PC-3 (cell line): ENCODE data around the gene RMND1. TPM values are rescaled to one million over a fixed set of nuclear protein-coding genes. Genes with fewer than 3 reads are reported as not detected.

Experiments
- ATAC-seq: fragments of 200-7000 bp; cut with Tn5 transposase; 2 replicates; pipeline ENCODE4 v1.9.1; 2020; ENCODE audit warnings: mild to moderate bottlenecking, moderate library complexity
- BruUV-seq: library from RNA; stranded (reverse); fragments of 400-500 nt; replicated peaks from 2 replicates; lab custom pipeline; 2021; lab: Mats Ljungman, UMichigan
- CTCF ChIA-PET: fragments of 300-600 bp; sonication (Branson Sonifier 250); formaldehyde crosslinking; loops from one replicate; lab custom pipeline; 2022; ENCODE audit warnings: antibody characterized with exemption; lab: Charles Lee
- POLR2A ChIA-PET: fragments of 300-600 bp; sonication (Branson Sonifier 250); formaldehyde crosslinking; loops from one replicate; lab custom pipeline; 2022; ENCODE audit warnings: antibody characterized with exemption; ENCODE audit not compliant: unreplicated experiment; lab: Charles Lee
- DNase-seq: peaks from one replicate; pipeline ENCODE4 v3.0.0-alpha.2; 2015
- H2AFZ ChIP-seq: fragments of 300-600 bp; sonication (generic); 2 replicates; pipeline ENCODE4 v1.6.0; 2016; ENCODE audit warnings: antibody characterized with exemption, low read length
- H3F3A ChIP-seq: fragments of 300-600 bp; sonication (generic); one replicate; pipeline ENCODE4 v1.6.0; 2017; ENCODE audit warnings: antibody characterized with exemption, low read length, control low read depth, mild to moderate bottlenecking; ENCODE audit not compliant: unreplicated experiment
- H3K27ac ChIP-seq: fragments of 300-600 bp; sonication (generic); 2 replicates; pipeline ENCODE4 v1.5.1; 2016; ENCODE audit warnings: mild to moderate bottlenecking, low read length
- H3K27me3 ChIP-seq: fragments of 300-600 bp; sonication (generic); 2 replicates; pipeline ENCODE4 v1.6.1; 2016; ENCODE audit warnings: low read length, mixed read lengths
- H3K36me3 ChIP-seq: fragments of 300-600 bp; sonication (generic); 2 replicates; pipeline ENCODE4 v1.6.1; 2016; ENCODE audit warnings: low read depth, mixed run types, low read length, mixed read lengths
- H3K4me1 ChIP-seq: fragments of 300-600 bp; sonication (generic); 2 replicates; pipeline ENCODE4 v1.5.1; 2016; ENCODE audit warnings: low read length; ENCODE audit not compliant: insufficient read depth
- H3K4me2 ChIP-seq: fragments of 300-600 bp; sonication (generic); 2 replicates; pipeline ENCODE4 v1.6.0; 2016; ENCODE audit warnings: low read length
- H3K4me3 ChIP-seq: fragments of 300-600 bp; sonication (generic); 2 replicates; pipeline ENCODE4 v1.5.1; 2016; ENCODE audit warnings: mild to moderate bottlenecking, low read length, mixed read lengths
- H3K79me2 ChIP-seq: fragments of 300-600 bp; sonication (generic); 2 replicates; pipeline ENCODE4 v1.6.1; 2017; ENCODE audit warnings: low read length, mixed read lengths
- H3K9ac ChIP-seq: fragments of 300-600 bp; sonication (generic); 2 replicates; pipeline ENCODE4 v1.6.0; 2016; ENCODE audit warnings: mild to moderate bottlenecking, low read length
- H3K9me2 ChIP-seq: fragments of 300-600 bp; sonication (generic); replicated peaks from 2 replicates; pipeline ENCODE4 v1.6.1; 2016; ENCODE audit warnings: mixed run types, low read length, mixed read lengths
- H3K9me3 ChIP-seq: fragments of 300-600 bp; sonication (generic); 2 replicates; pipeline ENCODE4 v1.6.1; 2016; ENCODE audit warnings: low read length, mixed read lengths
- H4K20me1 ChIP-seq: fragments of 300-600 bp; sonication (generic); 2 replicates; pipeline ENCODE4 v1.6.1; 2016; ENCODE audit warnings: low read length, mixed read lengths
- EZH2 ChIP-seq: fragments of 300-600 bp; sonication (generic); IDR thresholded peaks from one replicate; pipeline ENCODE4 v1.6.1; 2017; ENCODE audit warnings: antibody characterized with exemption, mild to moderate bottlenecking, low read length; ENCODE audit not compliant: unreplicated experiment
- EZH2phosphoT487 ChIP-seq: fragments of 300-600 bp; sonication (generic); IDR thresholded peaks from 2 replicates; pipeline ENCODE4 v1.6.1; 2018; ENCODE audit warnings: mild to moderate bottlenecking, antibody characterized with exemption, low read length, borderline replicate concordance
- intact Hi-C: fragments of 100-400 bp; cut with micrococcal nuclease; formaldehyde crosslinking; loops from 2 replicates; pipeline ENCODE4 v1.9.0; 2023
- total RNA-seq: library from RNA; depleted of rRNA; stranded (reverse); fragments of >200 nt; gene quantifications from 2 replicates; pipeline ENCODE4 v1.2.3, GENCODE V29; 2014
- TF ChIP-seq, protein P1 (sequence below): fragments of 300-600 bp; sonication (generic); conservative IDR thresholded peaks from 2 replicates; pipeline ENCODE4 v1.5.1; 2017; ENCODE audit warnings: antibody characterized with exemption, low read depth, mild to moderate bottlenecking, low read length

The RMND1 gene
- total RNA-seq, 1 experiment from 2014 or later, result 20.8 TPM

DNA sequence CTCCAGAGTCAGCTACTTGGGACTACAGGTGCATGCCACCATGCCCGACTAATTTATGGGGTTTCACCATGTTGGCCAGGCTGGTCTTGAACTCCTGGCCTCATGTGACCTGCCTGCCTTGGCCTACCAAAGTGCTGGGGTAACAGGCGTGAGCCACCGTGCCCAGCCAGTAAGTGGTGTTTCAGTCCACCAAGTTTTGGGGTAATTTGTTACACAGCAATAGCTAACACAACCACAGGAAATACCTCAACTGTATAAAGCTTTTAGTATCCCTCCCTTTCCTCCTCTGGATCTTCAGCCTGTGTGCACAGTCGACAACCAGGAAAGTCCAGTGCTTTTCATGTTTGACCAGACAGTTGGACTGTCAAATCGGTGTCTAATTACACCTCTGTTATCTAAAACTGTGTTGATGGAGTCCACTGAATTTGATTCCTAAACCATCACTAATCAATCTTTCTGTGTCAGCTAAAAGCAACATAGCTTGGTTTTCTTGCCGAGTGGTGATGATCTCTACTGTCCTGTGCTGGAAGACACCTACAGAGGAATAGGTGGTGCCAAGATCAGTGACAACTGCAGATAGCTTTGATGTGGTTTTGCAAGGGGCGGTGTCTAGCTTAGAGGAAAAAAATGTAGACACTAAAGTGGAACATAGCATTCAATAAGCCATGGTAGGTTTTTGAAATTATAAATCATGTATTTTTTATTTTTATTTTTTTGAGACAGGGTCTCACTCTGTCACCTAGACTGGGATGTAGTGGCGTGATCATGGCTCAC, 38.4 kb downstream of the RMND1 start:
- CTCF ChIA-PET, result no interaction called here
- TF ChIP-seq, protein P1, sequence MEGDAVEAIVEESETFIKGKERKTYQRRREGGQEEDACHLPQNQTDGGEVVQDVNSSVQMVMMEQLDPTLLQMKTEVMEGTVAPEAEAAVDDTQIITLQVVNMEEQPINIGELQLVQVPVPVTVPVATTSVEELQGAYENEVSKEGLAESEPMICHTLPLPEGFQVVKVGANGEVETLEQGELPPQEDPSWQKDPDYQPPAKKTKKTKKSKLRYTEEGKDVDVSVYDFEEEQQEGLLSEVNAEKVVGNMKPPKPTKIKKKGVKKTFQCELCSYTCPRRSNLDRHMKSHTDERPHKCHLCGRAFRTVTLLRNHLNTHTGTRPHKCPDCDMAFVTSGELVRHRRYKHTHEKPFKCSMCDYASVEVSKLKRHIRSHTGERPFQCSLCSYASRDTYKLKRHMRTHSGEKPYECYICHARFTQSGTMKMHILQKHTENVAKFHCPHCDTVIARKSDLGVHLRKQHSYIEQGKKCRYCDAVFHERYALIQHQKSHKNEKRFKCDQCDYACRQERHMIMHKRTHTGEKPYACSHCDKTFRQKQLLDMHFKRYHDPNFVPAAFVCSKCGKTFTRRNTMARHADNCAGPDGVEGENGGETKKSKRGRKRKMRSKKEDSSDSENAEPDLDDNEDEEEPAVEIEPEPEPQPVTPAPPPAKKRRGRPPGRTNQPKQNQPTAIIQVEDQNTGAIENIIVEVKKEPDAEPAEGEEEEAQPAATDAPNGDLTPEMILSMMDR, result no peak
- no peak for TF ChIP-seq EZH2
- TF ChIP-seq EZH2phosphoT487, result no peak
- Histone ChIP-seq H3K79me2 (no peaks in the 10 kb centered on the region), H3F3A (no peaks in the 10 kb centered on the region), H3K9me3 (no peaks in the 10 kb centered on the region), H3K4me3 (no peak overlapping the region), H4K20me1 (no peaks in the 10 kb centered on the region), H3K36me3 (no peaks in the 10 kb centered on the region; the same call in 1 of the 2 replicates), H3K27ac (no peak overlapping the region), H3K9ac (no peak overlapping the region), H3K27me3 (no peaks in the 10 kb centered on the region), H3K4me2 (no peak overlapping the region), H3K4me1 (no peaks in the 10 kb centered on the region), H2AFZ (no peak overlapping the region), H3K9me2 (no peaks in the 10 kb centered on the region)
- DNase-seq (no peak), ATAC-seq (no peak)
- intact Hi-C loops, result no loop called here
- POLR2A ChIA-PET, result no interaction called here
- no TSS peak for BruUV-seq

DNA sequence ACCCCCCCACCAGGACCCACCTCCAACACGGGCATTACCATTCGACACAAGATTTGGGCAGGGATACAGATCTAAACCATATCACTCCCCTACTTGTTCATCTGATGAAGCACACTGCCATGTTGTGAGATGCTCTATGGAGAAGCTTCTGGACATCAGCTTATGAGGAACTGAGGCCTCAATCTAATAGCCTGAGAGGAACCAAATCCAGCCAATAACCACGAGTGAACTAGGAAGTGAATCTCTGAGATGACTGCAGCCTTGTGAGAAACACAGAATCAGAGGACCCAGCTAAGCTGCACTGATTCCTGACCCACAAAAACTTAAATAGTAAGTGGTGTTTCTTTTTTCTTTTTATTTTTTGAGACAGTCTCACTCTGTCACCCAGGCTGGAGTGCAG, 39.0 kb downstream of the RMND1 start:
- Histone ChIP-seq H3K9me2 (no peaks in the 10 kb centered on the region), H3K4me1 (no peaks in the 10 kb centered on the region), H3K36me3 (no peaks in the 10 kb centered on the region; the same call in 1 of the 2 replicates), H3F3A (no peaks in the 10 kb centered on the region), H3K27me3 (no peaks in the 10 kb centered on the region), H3K9ac (no peak overlapping the region), H2AFZ (no peak overlapping the region), H3K4me2 (no peak overlapping the region), H4K20me1 (no peaks in the 10 kb centered on the region), H3K9me3 (no peaks in the 10 kb centered on the region), H3K27ac (no peak overlapping the region), H3K79me2 (no peaks in the 10 kb centered on the region), H3K4me3 (no peak overlapping the region)
- CTCF ChIA-PET, result no interaction called here
- intact Hi-C loops, result no loop called here
- TF ChIP-seq EZH2phosphoT487, result no peak
- TF ChIP-seq, protein P1, result no peak
- TF ChIP-seq EZH2, result no peak
- POLR2A ChIA-PET, result no interaction called here
- BruUV-seq, result no TSS peak
- ATAC-seq (no peak), DNase-seq (no peak)

DNA sequence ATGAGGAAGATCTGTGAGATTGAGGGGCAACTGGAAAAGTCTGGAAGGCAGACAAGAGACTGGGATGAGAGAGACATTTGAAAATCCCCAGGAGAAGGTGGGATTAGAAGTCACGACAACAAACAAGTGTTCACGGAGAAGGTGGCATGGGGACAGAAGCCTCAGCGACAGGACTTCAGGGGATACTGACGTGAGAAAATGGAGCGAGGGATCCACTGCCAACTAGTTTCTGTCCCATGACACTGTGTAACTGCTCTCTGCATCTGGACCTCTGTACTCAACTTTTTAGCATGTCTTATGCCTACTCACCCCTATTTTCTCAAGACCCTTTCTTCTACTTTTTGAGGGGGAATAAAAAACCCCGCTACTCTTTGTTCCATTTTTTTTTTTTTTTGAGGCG, 42.2 kb downstream of the RMND1 start:
- ATAC-seq, result no peak
- H3K36me3 ChIP-seq, result peaks cover 10% of the 10 kb centered on the region
- CTCF ChIA-PET, result no interaction called here

More for the DNA sequence above, 42.2 kb downstream of the RMND1 start:
- no peak for TF ChIP-seq EZH2phosphoT487
- TF ChIP-seq EZH2, result no peak
- TF ChIP-seq, protein P1, result no peak
- H3K79me2 ChIP-seq, result peaks cover 1% of the 10 kb centered on the region; the same call in 1 of the 2 replicates
- no peak for DNase-seq
- no peaks in the 10 kb centered on the region for H4K20me1 ChIP-seq
- H3K27ac ChIP-seq, result no peak overlapping the region
- H3K4me3 ChIP-seq, result no peak overlapping the region
- no peaks in the 10 kb centered on the region for H3K9me3 ChIP-seq
- H3K27me3 ChIP-seq, result no peaks in the 10 kb centered on the region
- no peak overlapping the region for H3K4me2 ChIP-seq
- no peak overlapping the region for H2AFZ ChIP-seq
- no peaks in the 10 kb centered on the region for H3K9me2 ChIP-seq
- intact Hi-C loops, result loop anchor here (5.0 kb wide), 1 partner anchor 68 kb away; no protein-coding TSS in a partner anchor
- no peak overlapping the region for H3K9ac ChIP-seq
- BruUV-seq, result no TSS peak
- H3K4me1 ChIP-seq, result no peaks in the 10 kb centered on the region
- no peaks in the 10 kb centered on the region for H3F3A ChIP-seq
- POLR2A ChIA-PET, result no interaction called here
